SU-DHL-6 (cell line): ENCODE results near the gene TOMT.

Source experiments
- CTCF ChIP-seq: fragments of 200-600 bp; sonication (generic); IDR thresholded peaks from one replicate; pipeline ENCODE4 v1.5.1; 2017; ENCODE audit warnings: antibody characterized with exemption, mild to moderate bottlenecking, low read length, moderate library complexity; ENCODE audit not compliant: insufficient read depth, poor library complexity, severe bottlenecking
- EZH2phosphoT487 ChIP-seq: fragments of 200-600 bp; sonication (generic), shearing (Covaris generic); conservative IDR thresholded peaks from 2 replicates; pipeline ENCODE4 v1.6.1; 2018; ENCODE audit warnings: mild to moderate bottlenecking, antibody characterized with exemption, low read length, moderate library complexity, mixed read lengths

- TF ChIP-seq CTCF (no peak), EZH2phosphoT487 (no peak)
Observed at GRCh38 chr11:72069200-72069599, 36.5 kb upstream of the TOMT start.
